Smooth muscle cell (in vitro differentiated cells): ENCODE data around the gene MYO19. TPM values are rescaled to one million over a fixed set of nuclear protein-coding genes. Genes with fewer than 3 reads are reported as not detected.

Source experiments
- DNase-seq: peaks from one replicate; lab custom pipeline; 2025; ENCODE audit not compliant: unreplicated experiment; lab: John Stamatoyannopoulos, UW
- H2AFZ ChIP-seq: fragments of 200-600 bp; sonication (generic); 2 replicates; pipeline ENCODE4 v1.6.0; 2016; ENCODE audit warnings: antibody characterized with exemption, low read depth, mild to moderate bottlenecking
- H3F3A ChIP-seq: fragments of 200-600 bp; sonication (generic); 2 replicates; pipeline ENCODE4 v1.6.0; 2017; ENCODE audit warnings: antibody characterized with exemption, low read depth
- H3K27ac ChIP-seq: fragments of 200-600 bp; sonication (generic); 2 replicates; pipeline ENCODE4 v1.5.1; 2016; ENCODE audit warnings: low read depth, mild to moderate bottlenecking
- H3K27me3 ChIP-seq: fragments of 200-600 bp; sonication (generic); 2 replicates; pipeline ENCODE4 v1.6.1; 2016; ENCODE audit warnings: low read depth, mild to moderate bottlenecking
- H3K36me3 ChIP-seq: fragments of 200-600 bp; sonication (generic); 2 replicates; pipeline ENCODE4 v1.5.1; 2016; ENCODE audit warnings: low read depth
- H3K4me1 ChIP-seq: fragments of 200-600 bp; sonication (generic); 2 replicates; pipeline ENCODE4 v1.5.1; 2016; ENCODE audit warnings: low read depth
- H3K4me2 ChIP-seq: fragments of 200-600 bp; sonication (generic); 2 replicates; pipeline ENCODE4 v1.6.0; 2016; ENCODE audit warnings: mild to moderate bottlenecking
- H3K4me3 ChIP-seq: fragments of 200-600 bp; sonication (generic); 2 replicates; pipeline ENCODE4 v1.5.1; 2016; ENCODE audit warnings: mild to moderate bottlenecking
- H3K79me2 ChIP-seq: fragments of 200-600 bp; sonication (generic); 2 replicates; pipeline ENCODE4 v1.6.0; 2016; ENCODE audit warnings: low read depth, mild to moderate bottlenecking
- H3K9ac ChIP-seq: fragments of 200-600 bp; sonication (generic); 2 replicates; pipeline ENCODE4 v1.6.0; 2016; ENCODE audit warnings: low read depth
- H3K9me3 ChIP-seq: fragments of 200-600 bp; sonication (generic); replicated peaks from 2 replicates; pipeline ENCODE4 v1.5.1; 2016; ENCODE audit warnings: low read depth
- H4K20me1 ChIP-seq: fragments of 200-600 bp; sonication (generic); 2 replicates; pipeline ENCODE4 v1.6.0; 2016; ENCODE audit warnings: low read depth
- CTCF ChIP-seq: fragments of 200-600 bp; sonication (generic); IDR thresholded peaks from 2 replicates; pipeline ENCODE4 v1.5.1; 2017; ENCODE audit warnings: borderline replicate concordance, mild to moderate bottlenecking, antibody characterized with exemption; ENCODE audit not compliant: insufficient read depth, poor library complexity, severe bottlenecking
- WGBS: methylation state at CpG from one replicate; pipeline ENCODE4 v1.1.7; 2016; ENCODE audit warnings: low lambda C conversion rate; 5-methylcytosine and 5-hydroxymethylcytosine counted together
- polyA plus RNA-seq: library from polyadenylated mRNA; unstranded; fragments of >200 nt; fragmentation: Nextera tagmentation; extraction: Ambion mirVana; gene quantifications from 2 replicates; pipeline ENCODE4 v1.2.1, GENCODE V29; 2016
- total RNA-seq: library from RNA; depleted of rRNA; stranded (reverse); fragments of >200 nt; gene quantifications from 2 replicates; pipeline ENCODE4 v1.2.3, GENCODE V29; 2014

The MYO19 gene
- total and polyA plus RNA-seq, 2 experiments from 2014 or later = 20.4 to 34.8 TPM

GRCh38 chr17:36500745-36501225 lies 33.9 kb downstream of the MYO19 start:
- DNase-seq = no peak
- H3F3A ChIP-seq = no peaks in the 10 kb centered on the region
- no peaks in the 10 kb centered on the region for H3K4me1 ChIP-seq
- H3K4me3 ChIP-seq = no peak overlapping the region
- H3K9me3 ChIP-seq = no peaks in the 10 kb centered on the region
- WGBS = 97% methylated on average over 15 of the region's 15 CpGs
- no peak overlapping the region for H3K4me2 ChIP-seq
- no peak overlapping the region for H3K9ac ChIP-seq
- no peaks in the 10 kb centered on the region for H3K79me2 ChIP-seq
- no peak overlapping the region for H2AFZ ChIP-seq
- no peak overlapping the region for H3K27ac ChIP-seq
- no peaks in the 10 kb centered on the region for H3K27me3 ChIP-seq
- no peak for TF ChIP-seq CTCF
- no peaks in the 10 kb centered on the region for H4K20me1 ChIP-seq
- peaks cover 7% of the 10 kb centered on the region for H3K36me3 ChIP-seq

- Histone ChIP-seq H3K4me3 (no peak overlapping the region), H3F3A (no peaks in the 10 kb centered on the region), H3K79me2 (no peaks in the 10 kb centered on the region), H3K27ac (no peak overlapping the region), H3K4me1 (no peaks in the 10 kb centered on the region), H4K20me1 (no peaks in the 10 kb centered on the region), H3K27me3 (no peaks in the 10 kb centered on the region), H3K9me3 (no peaks in the 10 kb centered on the region), H3K36me3 (peaks cover 6% of the 10 kb centered on the region), H3K9ac (no peak overlapping the region), H3K4me2 (no peak overlapping the region), H2AFZ (no peak overlapping the region)
- DNase-seq = no peak
- WGBS = 92% methylated on average over 7 of the region's 7 CpGs
- no peak for TF ChIP-seq CTCF
Measured at GRCh38 chr17:36498560-36499300, 35.9 kb downstream of the MYO19 start.

- H3K4me2 ChIP-seq = no peak overlapping the region
- H3F3A ChIP-seq = no peaks in the 10 kb centered on the region
- H3K27ac ChIP-seq = no peak overlapping the region
- DNase-seq = no peak
- peaks cover 6% of the 10 kb centered on the region for H3K36me3 ChIP-seq
- H3K9ac ChIP-seq = no peak overlapping the region
- no peaks in the 10 kb centered on the region for H3K4me1 ChIP-seq
- H3K9me3 ChIP-seq = no peaks in the 10 kb centered on the region
- H2AFZ ChIP-seq = no peak overlapping the region
- H4K20me1 ChIP-seq = no peaks in the 10 kb centered on the region
- no peak overlapping the region for H3K4me3 ChIP-seq
- no peaks in the 10 kb centered on the region for H3K79me2 ChIP-seq
- TF ChIP-seq CTCF = no peak
- WGBS = 99% methylated on average over 9 of the region's 9 CpGs
- no peaks in the 10 kb centered on the region for H3K27me3 ChIP-seq
Measured at GRCh38 chr17:36498155-36498554, 36.5 kb downstream of the MYO19 start.
